Ovary (tissue), 9 donors: ENCODE measurements around the gene LCA5. TPM values are rescaled to one million over a fixed set of nuclear protein-coding genes. Genes with fewer than 3 reads are reported as not detected.

Source experiments
- DNase-seq, 5 donors: peaks; one replicate each; pipeline ENCODE4 v3.0.0-alpha.2; 2019 to 2020
- H3K27ac ChIP-seq, 2 donors: fragments of 200-600 bp; one replicate each; pipeline versions ENCODE4 v1.5.1 to v1.8.0; 2019 to 2022
- H3K27me3 ChIP-seq: fragments of 200-600 bp; one replicate; pipeline ENCODE4 v1.8.0; 2022
- H3K36me3 ChIP-seq: fragments of 200-600 bp; sonication (generic); one replicate; pipeline ENCODE4 v1.5.1; 2019
- H3K4me1 ChIP-seq: one replicate; pipeline ENCODE4 v1.8.1; 2013; ENCODE audit warnings: mild to moderate bottlenecking, moderate library complexity; ENCODE audit not compliant: insufficient read depth
- H3K4me3 ChIP-seq: fragments of 200-600 bp; sonication (generic); one replicate; pipeline ENCODE4 v1.5.1; 2017
- H3K9me3 ChIP-seq, 2 donors: fragments of 200-600 bp in 1 of 2; sonication (generic) in 1 of 2; one replicate each; pipeline versions ENCODE4 v1.5.1 to v1.8.1; 2013 to 2019; ENCODE audit warnings: mild to moderate bottlenecking in 1 of 2, moderate library complexity in 1 of 2
- CTCF ChIP-seq, 3 donors: fragments of 450-650 bp in 2 of 3; fragments of 200-600 bp in 1 of 3; IDR thresholded peaks; one replicate each; pipeline versions ENCODE4 v1.5.1 to v1.8.0; 2016 to 2022; ENCODE audit warnings: antibody characterized with exemption in 3 of 3, mild to moderate bottlenecking in 1 of 3
- EP300 ChIP-seq: sonication (generic); formaldehyde crosslinking; IDR thresholded peaks from one replicate; pipeline ENCODE4 v1.6.1; 2017; ENCODE audit warnings: antibody characterized with exemption
- POLR2A ChIP-seq: fragments of 450-650 bp; IDR thresholded peaks from one replicate; pipeline ENCODE4 v1.6.1; 2017; ENCODE audit warnings: antibody characterized with exemption, mild to moderate bottlenecking, moderate library complexity
- WGBS, 3 donors: extraction: QIAGEN DNeasy Blood & Tissue Kit in 1 of 3; methylation state at CpG; one replicate each; pipeline versions ENCODE4 v1.1.5 to v1.1.7; 2013 to 2017; 5-methylcytosine and 5-hydroxymethylcytosine counted together
- intact Hi-C, 4 donors: fragments of 100-400 bp; cut with DNase I; formaldehyde crosslinking; loops; one replicate each; pipeline versions ENCODE4 v1.11.0 to v1.15.1; 2022 to 2023
- polyA plus RNA-seq, 2 donors: library from polyadenylated mRNA; stranded (reverse); fragments of 200-250 nt in 1 of 2; fragments of 350-450 nt in 1 of 2; fragmentation: Illumina TruSeq in 1 of 2; extraction: RNeasy Lipid Tissue Mini Kit (QIAGEN cat#74804) in 1 of 2; gene quantifications; one replicate each; pipeline ENCODE4 v1.2.3, GENCODE V29; 2013 to 2014
- total RNA-seq, 7 donors: library from RNA; depleted of rRNA in 2 of 7; stranded (reverse); fragments of >200 nt in 2 of 7; fragmentation: NEBNext Ultra II Directional in 3 of 7; extraction: Animal tissue kit (Norgen Biotek cat#: 25700) in 3 of 7; gene quantifications; one replicate each; pipeline versions ENCODE4 v1.1.0 to v1.2.4, GENCODE V29; 2016 to 2023
- donor health status: DM: no; HTN: no; CAD: no; lungs with moderate emphysema.
- donor health status: DM: no; HTN: no; CAD: no.
- donor health status: Bipolar disorder and iron deficiency.
- donor health status: DM: yes; HTN: yes; CAD: no.
- donor health status: DM: no; HTN: no; CAD: no.
- donor health status: DM: yes; HTN: yes; CAD: no.

Gene LCA5
- total and polyA plus RNA-seq, 9 donors = 4.9 to 11.4 (median 8.9) TPM

GRCh38 chr6:79574630-79575225 is 37.5 kb upstream of the LCA5 start:
- Histone ChIP-seq H3K36me3 (no peaks in the 10 kb centered on the region), H3K27ac (no peak overlapping the region), H3K27me3 (no peaks in the 10 kb centered on the region), H3K4me3 (no peak overlapping the region), H3K4me1 (no peaks in the 10 kb centered on the region), H3K9me3 (no peaks in the 10 kb centered on the region)
- 93 to 100% (median 100%) methylated on average over 1 of the region's 1 CpG for WGBS, 3 donors
- TF ChIP-seq CTCF (IDR thresholded peaks at IDR 0.05) (no peak), POLR2A (no peak), EP300 (no peak)
- intact Hi-C loops = loop anchor here in 1 of 4 donors (5.0 kb wide), 1 partner anchor 138 kb away; no protein-coding TSS in a partner anchor
- DNase-seq = no peak

- WGBS, 3 donors = 91 to 96% (median 96%) methylated on average over 1 of the region's 1 CpG
- Histone ChIP-seq H3K4me1 (no peaks in the 10 kb centered on the region), H3K36me3 (no peaks in the 10 kb centered on the region), H3K4me3 (no peak overlapping the region), H3K27ac (no peak overlapping the region), H3K9me3 (no peaks in the 10 kb centered on the region), H3K27me3 (no peaks in the 10 kb centered on the region)
- TF ChIP-seq POLR2A (no peak), EP300 (no peak), CTCF (IDR thresholded peaks at IDR 0.05) (no peak)
- no peak for DNase-seq
- intact Hi-C loops = loop anchor here in 1 of 4 donors (5.0 kb wide), 1 partner anchor 138 kb away; no protein-coding TSS in a partner anchor
Observed at GRCh38 chr6:79574174-79574573, 36.9 kb upstream of the LCA5 start.

GRCh38 chr6:79571030-79571367 is 33.8 kb upstream of the LCA5 start:
- H3K27ac ChIP-seq = no peak overlapping the region
- intact Hi-C loops = loop anchor here in 1 of 4 donors (5.0 kb wide), 1 partner anchor 141 kb away; no protein-coding TSS in a partner anchor

More at GRCh38 chr6:79571030-79571367, 33.8 kb upstream of the LCA5 start:
- no peaks in the 10 kb centered on the region for H3K36me3 ChIP-seq
- no peaks in the 10 kb centered on the region for H3K9me3 ChIP-seq
- no peak for DNase-seq
- H3K4me1 ChIP-seq = no peaks in the 10 kb centered on the region
- no peaks in the 10 kb centered on the region for H3K27me3 ChIP-seq
- TF ChIP-seq CTCF (IDR thresholded peaks at IDR 0.05) (no peak), EP300 (no peak), POLR2A (no peak)
- whole genome bisulfite sequencing, 3 donors = 25 to 43% (median 31%) methylated on average over 2 of the region's 2 CpGs
- H3K4me3 ChIP-seq = peak overlapping the region; percentile 8
